Memory B cell (primary cell): ENCODE results near the gene KCNN3.

Source experiments
- ATAC-seq: fragments of 150-1000 bp; cut with Tn5 transposase; 2 replicates; pipeline ENCODE4 v1.10.0; 2021; ENCODE audit warnings: low read depth, mild to moderate bottlenecking, moderate library complexity
- DNase-seq, 2 donors: peaks; one replicate each; pipeline ENCODE4 v3.0.0; 2022; ENCODE audit warnings: low spot score in 2 of 2
- H3K27ac Mint-ChIP-seq: one replicate; pipeline ENCODE4 v1.8.0; 2022; ENCODE audit warnings: mild to moderate bottlenecking, moderate library complexity, mixed read lengths
- H3K27me3 Mint-ChIP-seq: one replicate; pipeline ENCODE4 v1.8.0; 2022; ENCODE audit warnings: mixed read lengths
- H3K36me3 Mint-ChIP-seq: one replicate; pipeline ENCODE4 v1.8.0; 2022; ENCODE audit warnings: mild to moderate bottlenecking, mixed read lengths
- H3K4me1 Mint-ChIP-seq: one replicate; pipeline ENCODE4 v1.8.0; 2022; ENCODE audit warnings: mixed read lengths
- H3K4me3 Mint-ChIP-seq: one replicate; pipeline ENCODE4 v1.8.0; 2022; ENCODE audit warnings: mild to moderate bottlenecking, moderate library complexity, mixed read lengths
- H3K9me3 Mint-ChIP-seq: one replicate; pipeline ENCODE4 v1.8.0; 2022; ENCODE audit warnings: mixed read lengths

KCNN3 gene

GRCh38 chr1:154770897-154771594, 99.0 kb downstream of the KCNN3 start:
- Mint-ChIP-seq H3K27ac (no peak overlapping the region), H3K27me3 (peaks cover under 1% of the 10 kb centered on the region), H3K9me3 (no peaks in the 10 kb centered on the region), H3K36me3 (no peaks in the 10 kb centered on the region), H3K4me1 (peaks cover 10% of the 10 kb centered on the region), H3K4me3 (no peak overlapping the region)
- DNase-seq (no peak), ATAC-seq (no peak)

- H3K4me3 Mint-ChIP-seq = no peak overlapping the region
- peak; percentile 82 for ATAC-seq
Observed at GRCh38 chr1:154769193-154769895, 100.7 kb downstream of the KCNN3 start.

GRCh38 chr1:154768456-154769125, 101.5 kb downstream of the KCNN3 start:
- DNase-seq = no peak
- no peak for ATAC-seq
- H3K4me1 Mint-ChIP-seq = peaks cover 10% of the 10 kb centered on the region
- H3K36me3 Mint-ChIP-seq = no peaks in the 10 kb centered on the region
- no peak overlapping the region for H3K4me3 Mint-ChIP-seq
- no peaks in the 10 kb centered on the region for H3K9me3 Mint-ChIP-seq
- H3K27ac Mint-ChIP-seq = no peak overlapping the region
- H3K27me3 Mint-ChIP-seq = peaks cover 4% of the 10 kb centered on the region

More at GRCh38 chr1:154769193-154769895, 100.7 kb downstream of the KCNN3 start:
- H3K36me3 Mint-ChIP-seq = no peaks in the 10 kb centered on the region
- H3K9me3 Mint-ChIP-seq = no peaks in the 10 kb centered on the region
- H3K4me1 Mint-ChIP-seq = peaks cover 10% of the 10 kb centered on the region
- no peak for DNase-seq
- H3K27me3 Mint-ChIP-seq = peaks cover 2% of the 10 kb centered on the region
- H3K27ac Mint-ChIP-seq = no peak overlapping the region

GRCh38 chr1:154767315-154768240, 102.5 kb downstream of the KCNN3 start:
- Mint-ChIP-seq H3K4me1 (peaks cover 10% of the 10 kb centered on the region), H3K36me3 (no peaks in the 10 kb centered on the region), H3K27ac (no peak overlapping the region), H3K9me3 (no peaks in the 10 kb centered on the region), H3K4me3 (no peak overlapping the region), H3K27me3 (peaks cover 4% of the 10 kb centered on the region)
- DNase-seq (no peak), ATAC-seq (no peak)

GRCh38 chr1:154765970-154766369, 104.1 kb downstream of the KCNN3 start:
- no peak overlapping the region for H3K4me3 Mint-ChIP-seq
- peaks cover 5% of the 10 kb centered on the region for H3K27me3 Mint-ChIP-seq
- H3K4me1 Mint-ChIP-seq = peaks cover 10% of the 10 kb centered on the region
- no peaks in the 10 kb centered on the region for H3K36me3 Mint-ChIP-seq
- H3K9me3 Mint-ChIP-seq = no peaks in the 10 kb centered on the region
- no peak overlapping the region for H3K27ac Mint-ChIP-seq
- no peak for DNase-seq
- ATAC-seq = peak; percentile 61

- Mint-ChIP-seq H3K36me3 (no peaks in the 10 kb centered on the region), H3K4me1 (peaks cover 9% of the 10 kb centered on the region), H3K27ac (no peak overlapping the region), H3K27me3 (peaks cover 7% of the 10 kb centered on the region), H3K9me3 (no peaks in the 10 kb centered on the region), H3K4me3 (no peak overlapping the region)
- no peak for DNase-seq
- no peak for ATAC-seq
Observed at GRCh38 chr1:154764773-154765172, 105.3 kb downstream of the KCNN3 start.

GRCh38 chr1:154764181-154764580, 105.9 kb downstream of the KCNN3 start:
- Mint-ChIP-seq H3K4me3 (no peak overlapping the region), H3K9me3 (no peaks in the 10 kb centered on the region), H3K36me3 (no peaks in the 10 kb centered on the region), H3K27me3 (peaks cover 7% of the 10 kb centered on the region), H3K27ac (no peak overlapping the region), H3K4me1 (peaks cover 3% of the 10 kb centered on the region)
- DNase-seq (no peak), ATAC-seq (no peak)

GRCh38 chr1:154760469-154760933, 109.6 kb downstream of the KCNN3 start:
- Mint-ChIP-seq H3K27me3 (peaks cover 13% of the 10 kb centered on the region), H3K9me3 (no peaks in the 10 kb centered on the region), H3K27ac (no peak overlapping the region), H3K4me1 (peaks cover 6% of the 10 kb centered on the region), H3K4me3 (peak overlapping the region; percentile 53), H3K36me3 (no peaks in the 10 kb centered on the region)
- ATAC-seq = peak; percentile 100
- DNase-seq = peak; percentile 80 to 91

GRCh38 chr1:154759793-154760192, 110.3 kb downstream of the KCNN3 start:
- Mint-ChIP-seq H3K27ac (no peak overlapping the region), H3K4me1 (peaks cover 7% of the 10 kb centered on the region), H3K36me3 (no peaks in the 10 kb centered on the region), H3K27me3 (peaks cover 15% of the 10 kb centered on the region), H3K4me3 (no peak overlapping the region), H3K9me3 (no peaks in the 10 kb centered on the region)
- DNase-seq = no peak
- no peak for ATAC-seq

GRCh38 chr1:154759196-154759595, 110.9 kb downstream of the KCNN3 start:
- DNase-seq (no peak), ATAC-seq (no peak)
- Mint-ChIP-seq H3K36me3 (no peaks in the 10 kb centered on the region), H3K27ac (no peak overlapping the region), H3K4me3 (no peak overlapping the region), H3K4me1 (peaks cover 7% of the 10 kb centered on the region), H3K9me3 (no peaks in the 10 kb centered on the region), H3K27me3 (peaks cover 19% of the 10 kb centered on the region)

GRCh38 chr1:154758346-154758745, 111.7 kb downstream of the KCNN3 start:
- ATAC-seq (no peak), DNase-seq (no peak)
- peaks cover 19% of the 10 kb centered on the region for H3K27me3 Mint-ChIP-seq
- peaks cover 7% of the 10 kb centered on the region for H3K4me1 Mint-ChIP-seq
- no peak overlapping the region for H3K27ac Mint-ChIP-seq
- H3K4me3 Mint-ChIP-seq = no peak overlapping the region
- no peaks in the 10 kb centered on the region for H3K9me3 Mint-ChIP-seq
- no peaks in the 10 kb centered on the region for H3K36me3 Mint-ChIP-seq

- H3K4me1 Mint-ChIP-seq = peaks cover 7% of the 10 kb centered on the region
- H3K4me3 Mint-ChIP-seq = no peak overlapping the region
- no peak overlapping the region for H3K27ac Mint-ChIP-seq
- ATAC-seq = no peak
- no peaks in the 10 kb centered on the region for H3K36me3 Mint-ChIP-seq
- H3K27me3 Mint-ChIP-seq = peaks cover 18% of the 10 kb centered on the region
- H3K9me3 Mint-ChIP-seq = no peaks in the 10 kb centered on the region
- DNase-seq = no peak
Observed at GRCh38 chr1:154756793-154757548, 113.1 kb downstream of the KCNN3 start.
